Mucosa of descending colon (tissue), 3 donors: ENCODE results near the gene FOXP4. TPM values are rescaled to one million over a fixed set of nuclear protein-coding genes. Genes with fewer than 3 reads are reported as not detected.

Experiments used
- ATAC-seq: fragments of 200-7000 bp; cut with Tn5 transposase; one replicate; pipeline ENCODE4 v1.9.1; 2020; ENCODE audit warnings: mild to moderate bottlenecking, moderate library complexity
- DNase-seq, 3 donors: peaks; one replicate each; pipeline ENCODE4 v3.0.0-alpha.2; 2020
- H3K36me3 ChIP-seq: fragments of 200-600 bp; one replicate; pipeline ENCODE4 v1.8.0; 2021; ENCODE audit warnings: low read depth, mild to moderate bottlenecking
- H3K4me1 ChIP-seq: fragments of 200-600 bp; one replicate; pipeline ENCODE4 v1.8.0; 2021; ENCODE audit warnings: low read depth, mild to moderate bottlenecking
- H3K4me3 ChIP-seq: fragments of 200-600 bp; one replicate; pipeline ENCODE4 v1.8.0; 2021; ENCODE audit warnings: mild to moderate bottlenecking
- H3K9me3 ChIP-seq: fragments of 200-600 bp; one replicate; pipeline ENCODE4 v1.8.0; 2021; ENCODE audit warnings: mild to moderate bottlenecking
- intact Hi-C, 2 donors: fragments of 100-400 bp; cut with DNase I in 1 of 2; cut with micrococcal nuclease in 1 of 2; formaldehyde crosslinking; loops; one replicate each; pipeline versions ENCODE4 v1.11.0 to v1.11.1; 2022; cut with DNase I, micrococcal nuclease
- total RNA-seq, 3 donors: library from RNA; stranded (reverse); fragmentation: NEBNext Ultra II Directional in 2 of 3; extraction: Animal tissue kit (Norgen Biotek cat#: 25700) in 2 of 3; gene quantifications; one replicate each; pipeline versions ENCODE4 v1.2.1 to v1.2.4, GENCODE V29; 2021 to 2023
- TF ChIP-seq, protein P1 (sequence below): fragments of 200-600 bp; IDR thresholded peaks from one replicate; pipeline ENCODE4 v1.8.0; 2022; ENCODE audit warnings: antibody characterized with exemption, mild to moderate bottlenecking
- donor health status: DM: no; HTN: no; CAD: no; lungs with moderate emphysema.
- donor health status: DM: no; HTN: no; CAD: no.
- donor health status: DM: no; HTN: yes; CAD: no.

FOXP4 gene
- total RNA-seq, 3 donors from 2014 or later, result 31.5 to 34.9 (median 33.8) TPM

DNA sequence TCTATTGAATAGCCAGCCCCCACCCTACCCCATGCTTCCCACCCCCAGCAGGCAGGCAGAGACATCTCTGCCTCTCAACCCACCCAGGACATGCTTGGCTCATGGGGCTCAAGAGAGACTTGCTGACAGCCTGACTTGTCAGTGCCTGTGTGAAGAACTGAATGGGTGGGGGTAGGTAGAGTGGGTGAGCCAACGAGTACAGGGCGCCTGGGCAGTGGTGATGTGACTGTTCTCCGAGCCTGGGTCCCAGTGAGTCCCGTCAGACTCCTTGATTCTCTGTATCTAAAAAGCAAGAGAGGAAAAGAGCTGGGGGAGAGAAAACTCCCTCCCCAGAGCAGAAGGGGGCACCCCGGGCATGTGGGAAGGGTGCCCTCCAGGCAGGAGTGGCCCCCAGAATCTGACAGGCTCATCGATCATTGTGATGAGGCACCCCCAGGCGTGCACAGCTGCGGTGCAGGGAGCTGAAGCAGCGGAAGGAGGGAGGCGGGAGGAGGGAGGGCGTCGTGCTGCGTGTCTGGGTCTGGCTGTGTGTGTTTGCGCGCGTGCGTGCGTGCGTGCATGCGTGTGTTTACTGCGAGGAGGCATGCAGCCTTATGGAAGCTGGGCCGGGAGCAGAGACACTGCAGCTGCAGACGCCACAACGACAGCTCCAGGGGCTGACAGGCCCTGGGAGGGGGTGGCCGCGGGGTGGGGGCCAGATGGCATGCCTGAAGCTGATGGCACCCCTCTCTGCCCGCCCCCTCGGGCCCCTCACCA, 40.2 kb downstream of the FOXP4 start:
- intact Hi-C loops, result no loop called here
- Histone ChIP-seq H3K4me3 (no peak overlapping the region), H3K4me1 (no peaks in the 10 kb centered on the region), H3K36me3 (no peaks in the 10 kb centered on the region), H3K9me3 (no peaks in the 10 kb centered on the region)
- ATAC-seq (no peak), DNase-seq (no peak)
- TF ChIP-seq, protein P1, sequence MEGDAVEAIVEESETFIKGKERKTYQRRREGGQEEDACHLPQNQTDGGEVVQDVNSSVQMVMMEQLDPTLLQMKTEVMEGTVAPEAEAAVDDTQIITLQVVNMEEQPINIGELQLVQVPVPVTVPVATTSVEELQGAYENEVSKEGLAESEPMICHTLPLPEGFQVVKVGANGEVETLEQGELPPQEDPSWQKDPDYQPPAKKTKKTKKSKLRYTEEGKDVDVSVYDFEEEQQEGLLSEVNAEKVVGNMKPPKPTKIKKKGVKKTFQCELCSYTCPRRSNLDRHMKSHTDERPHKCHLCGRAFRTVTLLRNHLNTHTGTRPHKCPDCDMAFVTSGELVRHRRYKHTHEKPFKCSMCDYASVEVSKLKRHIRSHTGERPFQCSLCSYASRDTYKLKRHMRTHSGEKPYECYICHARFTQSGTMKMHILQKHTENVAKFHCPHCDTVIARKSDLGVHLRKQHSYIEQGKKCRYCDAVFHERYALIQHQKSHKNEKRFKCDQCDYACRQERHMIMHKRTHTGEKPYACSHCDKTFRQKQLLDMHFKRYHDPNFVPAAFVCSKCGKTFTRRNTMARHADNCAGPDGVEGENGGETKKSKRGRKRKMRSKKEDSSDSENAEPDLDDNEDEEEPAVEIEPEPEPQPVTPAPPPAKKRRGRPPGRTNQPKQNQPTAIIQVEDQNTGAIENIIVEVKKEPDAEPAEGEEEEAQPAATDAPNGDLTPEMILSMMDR, result no peak

DNA sequence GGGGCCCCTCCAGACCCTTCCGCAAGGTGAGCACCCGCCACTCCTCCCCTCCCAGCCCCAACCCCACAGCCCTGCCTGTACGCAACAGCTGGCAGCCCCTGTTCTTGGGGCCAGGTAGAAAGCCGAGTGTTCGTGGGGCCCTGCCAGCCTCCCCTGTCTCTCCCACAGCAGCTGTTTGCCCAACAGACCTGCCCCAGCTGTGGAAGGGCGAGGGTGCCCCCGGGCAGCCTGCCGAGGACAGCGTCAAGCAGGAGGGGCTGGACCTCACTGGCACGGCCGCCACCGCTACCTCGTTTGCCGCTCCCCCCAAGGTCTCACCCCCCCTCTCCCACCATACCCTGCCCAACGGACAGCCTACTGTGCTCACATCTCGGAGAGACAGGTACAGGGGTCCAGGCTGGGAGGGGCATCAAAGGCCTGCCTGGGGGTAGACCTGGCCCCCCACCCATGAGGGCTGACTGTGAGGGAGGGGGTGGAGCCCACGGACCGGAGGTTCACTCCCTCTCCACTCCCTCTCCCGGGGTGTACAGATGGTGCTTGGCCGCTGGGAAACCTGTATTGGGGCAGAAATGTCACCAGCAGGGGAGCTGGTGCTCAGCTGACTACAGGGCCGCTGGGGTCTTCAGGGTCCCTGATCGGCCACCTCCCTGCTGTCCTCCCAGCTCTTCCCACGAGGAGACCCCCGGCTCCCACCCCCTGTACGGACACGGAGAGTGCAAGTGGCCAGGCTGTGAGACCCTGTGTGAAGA, 41.1 kb downstream of the FOXP4 start:
- DNase-seq (no peak), ATAC-seq (no peak)
- no peaks in the 10 kb centered on the region for H3K9me3 ChIP-seq
- no peaks in the 10 kb centered on the region for H3K4me1 ChIP-seq
- intact Hi-C loops, result no loop called here
- TF ChIP-seq, protein P1, result no peak
- H3K4me3 ChIP-seq, result no peak overlapping the region
- no peaks in the 10 kb centered on the region for H3K36me3 ChIP-seq

DNA sequence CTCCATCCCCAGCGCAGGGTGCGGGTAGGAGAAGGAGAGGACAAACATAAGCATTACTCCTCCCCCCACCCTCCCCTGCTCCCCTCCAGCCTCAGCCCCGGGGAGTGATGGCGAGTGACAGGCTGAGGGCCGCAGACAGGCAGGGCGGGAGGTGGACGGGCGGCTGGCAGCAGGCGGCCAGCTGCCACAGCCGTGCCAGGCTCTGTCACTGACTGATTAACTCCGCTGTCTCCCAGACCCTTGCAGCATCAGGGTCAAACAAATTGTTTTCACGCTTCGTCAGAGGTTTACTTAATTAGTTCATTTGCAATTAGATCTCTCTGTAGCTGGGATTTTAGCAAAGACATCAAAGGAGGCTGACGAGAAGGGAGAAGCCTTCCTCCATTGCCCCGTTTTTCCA, 41.9 kb downstream of the FOXP4 start:
- Histone ChIP-seq H3K4me3 (no peak overlapping the region), H3K9me3 (no peaks in the 10 kb centered on the region), H3K36me3 (no peaks in the 10 kb centered on the region), H3K4me1 (no peaks in the 10 kb centered on the region)
- TF ChIP-seq, protein P1, result no peak
- DNase-seq (no peak), ATAC-seq (no peak)
- intact Hi-C loops, result no loop called here

DNA sequence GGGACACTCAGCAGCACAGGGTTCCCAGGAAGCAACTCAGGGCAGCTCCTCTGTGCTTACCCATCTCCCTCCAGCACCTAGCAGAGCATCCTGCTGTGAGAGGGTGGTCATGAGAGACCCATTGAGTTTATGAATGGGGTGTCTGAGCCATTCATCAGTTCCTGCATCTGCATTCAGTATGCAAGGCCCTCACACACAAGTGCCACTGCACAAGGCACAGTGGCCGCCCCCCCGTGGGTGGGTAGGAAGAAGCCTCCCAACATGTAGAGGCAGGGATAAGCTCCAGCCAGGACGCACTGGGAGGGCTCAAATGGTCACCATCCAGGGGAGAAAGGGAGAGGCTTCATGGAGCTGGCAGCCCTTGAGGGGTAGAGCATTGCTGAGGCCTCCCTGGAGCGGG, 43.0 kb downstream of the FOXP4 start:
- intact Hi-C loops, result no loop called here

DNA sequence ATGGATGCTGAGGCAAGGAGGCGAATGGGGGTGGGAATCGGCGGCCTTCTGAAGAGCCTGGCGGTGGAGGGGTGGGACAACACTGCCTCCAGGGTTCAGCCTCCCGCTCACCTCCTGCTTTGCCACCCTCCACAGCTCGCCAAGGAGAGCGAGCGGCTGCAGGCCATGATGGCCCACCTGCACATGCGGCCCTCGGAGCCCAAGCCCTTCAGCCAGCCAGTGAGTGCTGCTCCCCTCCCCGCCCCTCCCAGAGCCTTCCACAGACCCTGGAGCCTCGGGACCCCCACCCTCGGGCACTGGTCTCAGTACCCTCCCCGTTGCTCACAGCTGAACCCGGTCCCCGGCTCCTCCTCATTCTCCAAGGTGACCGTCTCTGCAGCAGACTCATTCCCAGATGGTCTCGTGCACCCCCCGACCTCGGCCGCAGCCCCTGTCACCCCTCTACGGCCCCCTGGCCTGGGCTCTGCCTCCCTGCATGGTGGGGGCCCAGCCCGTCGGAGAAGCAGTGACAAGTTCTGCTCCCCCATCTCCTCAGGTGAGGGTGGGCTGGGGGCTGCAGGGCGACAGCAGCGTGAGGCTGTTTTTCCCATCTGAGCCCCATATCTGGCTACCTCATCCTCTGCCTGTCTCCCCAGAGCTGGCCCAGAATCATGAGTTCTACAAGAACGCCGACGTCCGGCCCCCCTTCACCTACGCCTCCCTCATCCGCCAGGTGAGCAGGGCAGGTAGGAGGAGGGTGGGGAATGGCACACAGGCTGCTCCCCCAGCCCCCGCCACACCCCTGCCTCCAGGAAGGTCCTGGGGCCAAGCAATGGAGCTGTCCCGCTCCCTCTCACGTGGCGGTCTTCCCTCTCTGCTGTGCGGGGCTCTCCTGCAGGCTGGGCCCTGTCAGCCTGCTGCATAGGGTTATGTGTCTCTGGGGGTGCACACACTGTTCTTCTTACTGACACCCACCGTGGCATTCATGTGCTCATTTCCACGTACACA, 43.7 kb downstream of the FOXP4 start:
- ATAC-seq (no peak), DNase-seq (no peak)
- TF ChIP-seq, protein P1, result no peak
- intact Hi-C loops, result loop anchor here (5.0 to 10.0 kb wide), 5 partner anchors 125 to 225 kb away; no protein-coding TSS in a partner anchor
- Histone ChIP-seq H3K4me3 (no peak overlapping the region), H3K4me1 (no peaks in the 10 kb centered on the region), H3K36me3 (no peaks in the 10 kb centered on the region), H3K9me3 (no peaks in the 10 kb centered on the region)

More for the DNA sequence above, 43.0 kb downstream of the FOXP4 start:
- DNase-seq (no peak), ATAC-seq (no peak)
- TF ChIP-seq, protein P1, result no peak
- Histone ChIP-seq H3K36me3 (no peaks in the 10 kb centered on the region), H3K9me3 (no peaks in the 10 kb centered on the region), H3K4me1 (no peaks in the 10 kb centered on the region), H3K4me3 (no peak overlapping the region)
